Esophagus (tissue), 2 donors: ENCODE results near the gene POLK. TPM values are rescaled to one million over a fixed set of nuclear protein-coding genes. Genes with fewer than 3 reads are reported as not detected.
"Not testable (repeated sequence)": the region's sequence is repeated elsewhere in the genome, so short reads cannot be mapped to it uniquely, and the experiment has no call there.

Experiments used
- H3K27ac ChIP-seq, 2 donors: one replicate each; pipeline ENCODE4 v1.5.1; 2013; ENCODE audit warnings: low read depth in 2 of 2, mild to moderate bottlenecking in 2 of 2, inconsistent platforms in 1 of 2, low read length in 1 of 2, moderate library complexity in 1 of 2
- H3K27me3 ChIP-seq, 2 donors: one replicate each; pipeline ENCODE4 v1.6.1; 2013; ENCODE audit warnings: low read length in 2 of 2, control low read depth in 1 of 2, mild to moderate bottlenecking in 1 of 2; ENCODE audit not compliant: insufficient read depth in 2 of 2, control insufficient read depth in 1 of 2
- H3K36me3 ChIP-seq, 2 donors: one replicate each; pipeline ENCODE4 v1.6.1; 2013; ENCODE audit warnings: low read length in 1 of 2; ENCODE audit not compliant: control insufficient read depth in 2 of 2, insufficient read depth in 2 of 2
- H3K4me1 ChIP-seq, 2 donors: one replicate each; pipeline ENCODE4 v1.6.1; 2013; ENCODE audit warnings: low read length in 1 of 2; ENCODE audit not compliant: control insufficient read depth in 2 of 2, insufficient read depth in 2 of 2
- H3K4me3 ChIP-seq, 2 donors: one replicate each; pipeline ENCODE4 v1.5.1; 2013; ENCODE audit warnings: low read length in 2 of 2, mild to moderate bottlenecking in 2 of 2, low read depth in 1 of 2, moderate library complexity in 1 of 2
- H3K9me3 ChIP-seq, 2 donors: one replicate each; pipeline ENCODE4 v1.6.1; 2013; ENCODE audit warnings: mild to moderate bottlenecking in 2 of 2, low read depth in 1 of 2, low read length in 1 of 2, moderate library complexity in 1 of 2; ENCODE audit not compliant: control insufficient read depth in 2 of 2, insufficient read depth in 1 of 2
- WGBS, 2 donors: extraction: QIAGEN DNeasy Blood & Tissue Kit; methylation state at CpG; one replicate each; pipeline ENCODE4 v1.1.7; 2013; 5-methylcytosine and 5-hydroxymethylcytosine counted together
- polyA plus RNA-seq, 2 donors: library from polyadenylated mRNA; stranded (reverse); fragments of 200-250 nt; gene quantifications; one replicate each; pipeline ENCODE4 v1.2.3, GENCODE V29; 2013
- donor health status: healthy with polysubstance abuse.
- donor health status: Bipolar disorder and iron deficiency.

The POLK gene
- polyA plus RNA-seq, 2 donors, result 3.2 to 3.5 TPM

GRCh38 chr5:75553358-75553757, 41.7 kb downstream of the POLK start:
- no peak overlapping the region for H3K27ac ChIP-seq
- 86 to 98% methylated on average over 1 of the region's 1 CpG for WGBS, 2 donors
- H3K27me3 ChIP-seq, result no peaks in the 10 kb centered on the region
- H3K36me3 ChIP-seq, result no peaks in the 10 kb centered on the region
- no peaks in the 10 kb centered on the region for H3K4me1 ChIP-seq
- H3K9me3 ChIP-seq, result peaks cover 0 to 3% of the 10 kb centered on the region in 2 donors
- H3K4me3 ChIP-seq, result no peak overlapping the region

DNA sequence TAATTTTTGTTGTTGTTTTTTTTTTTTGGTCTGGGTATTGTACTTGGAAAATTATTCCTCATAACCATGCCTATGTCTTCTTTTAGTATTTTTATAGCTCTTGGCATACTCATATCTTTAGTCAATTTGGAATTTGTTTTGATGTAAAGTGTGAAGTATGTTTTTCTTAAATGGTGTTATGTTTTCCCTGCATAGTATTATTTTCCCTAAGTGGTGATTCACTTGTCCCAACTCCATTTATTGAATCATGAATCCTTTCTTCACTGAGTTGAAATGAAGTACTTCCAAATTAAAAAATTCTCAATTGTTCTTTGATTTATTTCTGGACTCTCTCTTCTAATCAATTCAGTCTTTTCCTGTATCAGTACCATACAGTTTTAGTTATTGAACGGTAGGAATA, 46.5 kb downstream of the POLK start:
- WGBS, 2 donors, result 94 to 95% methylated on average over 1 of the region's 1 CpG
- Histone ChIP-seq H3K9me3 (peaks cover 0 to 3% of the 10 kb centered on the region in 2 donors), H3K4me3 (no peak overlapping the region), H3K27me3 (no peaks in the 10 kb centered on the region), H3K27ac (no peak overlapping the region), H3K36me3 (no peaks in the 10 kb centered on the region), H3K4me1 (no peaks in the 10 kb centered on the region)

- 64 to 65% methylated on average over 4 of the region's 4 CpGs for WGBS, 2 donors
- peaks cover 0 to 3% of the 10 kb centered on the region in 2 donors for H3K9me3 ChIP-seq
- no peaks in the 10 kb centered on the region for H3K4me1 ChIP-seq
- no peaks in the 10 kb centered on the region for H3K27me3 ChIP-seq
- H3K4me3 ChIP-seq, result no peak overlapping the region
- H3K27ac ChIP-seq, result no peak overlapping the region
- no peaks in the 10 kb centered on the region for H3K36me3 ChIP-seq
Measured at GRCh38 chr5:75558981-75559632, 47.4 kb downstream of the POLK start.

DNA sequence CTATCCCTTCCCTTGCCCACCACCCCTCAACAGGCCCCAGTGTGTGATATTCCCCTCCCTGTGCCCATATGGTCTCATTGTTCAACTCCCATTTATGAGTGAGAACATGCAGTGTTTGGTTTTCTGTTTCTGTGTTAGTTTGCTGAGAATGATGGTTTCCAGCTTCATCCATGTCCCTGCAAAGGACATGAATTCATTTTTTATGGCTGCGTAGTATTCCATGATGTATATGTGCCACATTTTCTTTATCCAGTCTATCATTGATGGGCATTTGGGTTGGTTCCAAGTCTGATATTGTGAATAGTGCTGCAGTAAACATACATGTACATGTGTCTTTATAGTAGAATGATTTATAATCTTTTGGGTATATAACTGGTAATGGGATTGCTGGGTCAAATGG, 49.0 kb downstream of the POLK start:
- WGBS, 2 donors, result 97 to 100% methylated on average over 1 of the region's 1 CpG
- not testable (repeated sequence) for H3K4me1 ChIP-seq, H3K4me3 ChIP-seq, H3K27me3 ChIP-seq, H3K27ac ChIP-seq, H3K36me3 ChIP-seq, H3K9me3 ChIP-seq

GRCh38 chr5:75565991-75566709, 54.5 kb downstream of the POLK start:
- H3K4me3 ChIP-seq, H3K4me1 ChIP-seq, H3K36me3 ChIP-seq, H3K9me3 ChIP-seq, H3K27me3 ChIP-seq: not testable (repeated sequence)
- H3K27ac ChIP-seq, result peak overlapping the region; percentile 44 to 55
- 82 to 83% methylated on average over 15 of the region's 15 CpGs for WGBS, 2 donors

DNA sequence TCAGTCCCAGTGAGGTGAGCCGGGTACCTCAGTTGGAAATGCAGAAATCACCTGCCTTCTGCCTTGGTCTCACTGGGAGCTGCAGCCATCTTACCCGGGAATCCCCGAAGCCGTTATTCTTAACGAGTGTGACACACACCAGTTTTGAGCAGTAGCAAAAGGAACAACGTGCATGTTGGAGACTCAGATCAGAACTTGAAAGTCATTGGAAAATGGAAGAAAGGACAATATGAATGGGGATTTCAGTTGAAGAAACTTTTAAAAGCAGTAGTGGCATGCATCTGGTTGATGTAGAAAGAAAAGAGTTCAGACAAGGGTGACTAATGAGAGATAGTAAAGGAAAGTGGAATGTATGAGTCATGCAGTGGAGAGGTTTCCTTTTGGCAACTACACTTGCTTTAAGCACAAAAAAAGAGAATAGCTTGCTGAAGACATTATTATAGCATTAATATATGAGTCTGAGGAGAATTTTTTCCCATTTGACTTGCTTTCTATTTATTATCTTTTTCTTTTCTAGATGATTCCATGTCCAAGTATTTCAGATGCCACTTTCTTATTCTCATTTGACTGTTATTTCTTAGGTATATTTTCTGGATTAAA, 55.1 kb downstream of the POLK start:
- Histone ChIP-seq H3K27me3 (no peaks in the 10 kb centered on the region), H3K4me1 (peaks cover 0 to 8% of the 10 kb centered on the region in 2 donors), H3K9me3 (no peaks in the 10 kb centered on the region), H3K36me3 (no peaks in the 10 kb centered on the region), H3K4me3 (no peak overlapping the region), H3K27ac (peak overlapping the region; percentile 44 to 55)
- WGBS, 2 donors, result 26 to 42% methylated on average over 6 of the region's 6 CpGs

GRCh38 chr5:75567710-75568109, 56.0 kb downstream of the POLK start:
- no peaks in the 10 kb centered on the region for H3K27me3 ChIP-seq
- no peak overlapping the region for H3K27ac ChIP-seq
- 47 to 65% methylated on average over 2 of the region's 2 CpGs for WGBS, 2 donors
- no peaks in the 10 kb centered on the region for H3K36me3 ChIP-seq
- peaks cover 0 to 8% of the 10 kb centered on the region in 2 donors for H3K4me1 ChIP-seq
- no peaks in the 10 kb centered on the region for H3K9me3 ChIP-seq
- no peak overlapping the region for H3K4me3 ChIP-seq

- H3K36me3 ChIP-seq, result no peaks in the 10 kb centered on the region
- H3K27ac ChIP-seq, result no peak overlapping the region
- no peaks in the 10 kb centered on the region for H3K27me3 ChIP-seq
- 67 to 78% methylated on average over 2 of the region's 2 CpGs for WGBS, 2 donors
- H3K4me1 ChIP-seq, result peaks cover 0 to 8% of the 10 kb centered on the region in 2 donors
- H3K4me3 ChIP-seq, result no peak overlapping the region
- no peaks in the 10 kb centered on the region for H3K9me3 ChIP-seq
Measured at GRCh38 chr5:75568202-75568601, 56.5 kb downstream of the POLK start.

- Histone ChIP-seq H3K27me3 (no peaks in the 10 kb centered on the region), H3K4me1 (peaks cover 0 to 2% of the 10 kb centered on the region in 2 donors), H3K36me3 (no peaks in the 10 kb centered on the region), H3K27ac (no peak overlapping the region), H3K4me3 (no peak overlapping the region), H3K9me3 (no peaks in the 10 kb centered on the region)
- 80 to 81% methylated on average over 2 of the region's 2 CpGs for WGBS, 2 donors
Measured at GRCh38 chr5:75571547-75571946, 59.9 kb downstream of the POLK start.
